HTR-8/SVneo (cell line): Measurements from ENCODE around the gene ARHGAP6.
"Not testable (repeated sequence)": the region's sequence is repeated elsewhere in the genome, so short reads cannot be mapped to it uniquely, and the experiment has no call there.

Experiments
- DNase-seq: peaks from one replicate; pipeline ENCODE4 v3.0.0; 2011; ENCODE audit warnings: low spot score, mixed read lengths; ENCODE audit not compliant: insufficient read length
- FAIRE-seq: peaks from 2 replicates; lab custom pipeline; 2011; peaks lifted over from hg19 to GRCh38; lab: Jason Lieb, UNC

The ARHGAP6 gene

GRCh38 chrX:11579636-11580600 lies 85.8 kb downstream of the ARHGAP6 start:
- no peak for DNase-seq
- no peak for FAIRE-seq

DNA sequence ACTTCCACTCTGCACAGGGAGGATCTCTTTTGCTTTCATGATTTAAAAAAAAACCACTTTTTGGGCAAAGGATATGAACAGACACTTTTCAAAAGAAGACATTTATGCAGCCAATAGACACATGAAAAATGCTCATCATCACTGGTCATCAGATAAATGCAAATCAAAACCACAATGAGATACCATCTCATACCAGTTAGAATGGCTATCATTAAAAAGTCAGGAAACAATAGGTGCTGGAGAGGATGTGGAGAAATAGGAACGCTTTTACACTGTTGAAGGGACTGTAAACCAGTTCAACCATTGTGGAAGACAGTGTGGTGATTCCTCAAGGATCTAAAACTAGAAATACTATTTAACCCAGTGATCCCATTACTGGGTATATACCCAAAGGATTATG lies 87.4 kb downstream of the ARHGAP6 start:
- not testable (repeated sequence) for FAIRE-seq, DNase-seq

DNA sequence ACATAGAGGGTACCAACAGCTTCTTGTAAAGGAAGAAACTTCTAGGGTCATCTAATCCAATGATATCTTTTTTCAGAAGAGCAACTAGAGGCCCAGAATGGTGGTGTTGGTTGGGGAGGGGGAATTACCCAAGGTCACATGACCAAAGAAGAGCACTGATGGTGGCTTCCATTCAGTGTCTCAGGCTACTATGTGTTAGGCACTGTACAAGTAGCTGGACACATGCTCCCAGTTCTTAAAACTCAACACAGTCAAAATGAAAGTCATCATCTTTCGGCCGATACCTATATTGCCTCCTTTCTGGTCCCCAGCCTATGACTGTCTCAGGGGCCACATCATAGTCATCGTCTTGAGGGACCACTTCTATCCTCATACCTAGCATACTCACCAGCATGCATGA lies 88.1 kb downstream of the ARHGAP6 start:
- DNase-seq (no peak), FAIRE-seq (no peak)

- DNase-seq = no peak
- FAIRE-seq = no peak
These were observed 90.4 kb downstream of the ARHGAP6 start for GRCh38 chrX:11575332-11575731.

- DNase-seq = no peak
- no peak for FAIRE-seq
These were observed 98.0 kb downstream of the ARHGAP6 start for GRCh38 chrX:11567528-11568220.

DNA sequence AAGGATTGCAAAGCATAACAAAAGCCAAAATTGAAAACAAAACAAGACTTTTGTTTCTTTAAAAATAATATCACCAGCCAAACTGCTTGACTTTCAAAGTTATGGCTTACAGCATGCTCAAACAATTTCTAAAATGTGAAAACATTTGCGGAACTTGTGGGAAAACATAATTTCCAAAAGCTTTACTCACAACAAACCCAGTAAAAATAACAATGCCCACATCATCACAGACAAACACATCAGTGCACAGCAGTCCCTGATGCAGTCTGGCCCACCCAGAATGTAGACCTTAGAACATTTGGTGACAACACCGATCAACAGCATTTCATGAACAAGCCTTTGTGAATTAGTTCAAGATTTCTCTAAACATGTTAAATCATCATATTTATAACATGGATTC lies 98.9 kb downstream of the ARHGAP6 start:
- FAIRE-seq = no peak
- no peak for DNase-seq

DNA sequence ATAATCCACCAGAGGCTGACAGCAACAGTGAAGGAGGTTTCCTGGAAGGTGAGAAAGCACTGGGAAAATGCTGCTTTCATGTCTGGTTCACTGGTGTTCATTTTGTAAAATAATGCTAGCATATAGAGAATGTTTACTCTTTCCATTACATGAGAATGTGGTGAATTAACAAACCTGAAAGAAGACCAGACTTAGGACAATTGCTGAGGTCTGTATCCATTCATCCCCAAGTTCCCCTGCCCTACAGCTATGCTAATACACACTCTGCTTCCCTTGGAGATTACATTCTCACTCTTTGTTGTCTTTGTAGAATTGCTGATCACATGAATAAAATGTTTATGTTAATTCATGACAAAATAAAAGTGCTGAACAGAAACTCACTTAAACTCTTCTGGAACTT lies 99.5 kb downstream of the ARHGAP6 start:
- no peak for FAIRE-seq

DNA sequence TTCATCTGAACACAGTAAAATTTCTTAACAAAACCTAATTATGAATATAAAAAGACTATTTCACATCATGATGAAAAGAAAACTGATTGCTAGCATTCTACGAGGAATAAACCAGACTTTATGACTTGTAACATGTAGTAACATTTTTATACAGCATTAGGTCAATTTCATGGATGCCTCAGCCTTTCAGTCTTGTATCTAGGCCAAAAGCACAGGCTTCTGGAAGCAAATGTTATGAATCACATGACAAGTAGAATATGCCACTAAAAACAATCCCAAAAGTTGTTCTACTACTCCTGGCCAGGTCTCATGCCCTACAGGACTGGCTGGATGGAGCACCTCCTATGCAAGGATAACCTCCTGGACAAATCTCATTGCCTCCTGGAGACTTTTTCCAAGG lies 101.2 kb downstream of the ARHGAP6 start:
- FAIRE-seq (no peak), DNase-seq (no peak)

More for the DNA sequence above, 99.5 kb downstream of the ARHGAP6 start:
- DNase-seq = no peak

GRCh38 chrX:11562570-11562969 lies 103.2 kb downstream of the ARHGAP6 start:
- DNase-seq (no peak), FAIRE-seq (no peak)

DNA sequence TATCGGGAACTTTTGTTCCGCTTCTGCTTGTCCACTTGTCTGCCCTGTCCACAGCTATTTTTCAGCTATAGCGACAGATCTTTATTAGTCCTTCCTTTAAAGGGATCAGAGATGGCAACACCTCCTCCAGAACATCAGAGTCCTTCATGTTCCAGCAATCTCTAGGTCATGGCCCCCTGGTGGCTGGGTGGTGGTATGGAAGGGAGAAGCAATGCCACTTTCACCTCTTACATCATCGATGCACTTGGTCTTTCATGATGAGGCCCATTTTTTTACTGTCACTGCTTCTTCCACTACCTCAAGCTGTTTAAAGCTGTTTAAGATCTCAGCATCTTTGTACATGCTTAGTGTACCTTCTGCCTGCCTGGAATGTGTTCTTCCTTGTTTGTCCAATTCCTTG lies 106.7 kb downstream of the ARHGAP6 start:
- DNase-seq (no peak), FAIRE-seq (no peak)

GRCh38 chrX:11557120-11557519 lies 108.6 kb downstream of the ARHGAP6 start:
- DNase-seq (peak; percentile 24), FAIRE-seq (no peak)

DNA sequence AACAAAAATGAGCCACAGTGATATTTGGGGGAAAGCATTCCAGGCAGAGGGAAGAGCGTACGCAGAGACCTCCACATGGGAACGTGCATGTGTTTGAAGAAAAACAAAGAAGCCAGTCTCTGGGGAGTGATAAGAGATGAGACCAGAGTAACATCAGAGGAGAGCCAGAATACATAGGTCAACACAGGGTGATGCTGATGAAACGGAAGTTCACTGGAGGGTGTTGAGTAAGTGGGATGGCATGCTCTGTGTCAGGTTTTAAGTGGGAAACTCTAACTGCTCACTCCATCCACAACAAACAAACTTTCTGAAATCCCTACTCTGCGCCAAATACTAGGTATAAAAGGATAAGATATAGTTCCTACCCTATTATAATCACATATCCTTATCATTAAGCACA lies 110.0 kb downstream of the ARHGAP6 start:
- no peak for FAIRE-seq
- no peak for DNase-seq

DNA sequence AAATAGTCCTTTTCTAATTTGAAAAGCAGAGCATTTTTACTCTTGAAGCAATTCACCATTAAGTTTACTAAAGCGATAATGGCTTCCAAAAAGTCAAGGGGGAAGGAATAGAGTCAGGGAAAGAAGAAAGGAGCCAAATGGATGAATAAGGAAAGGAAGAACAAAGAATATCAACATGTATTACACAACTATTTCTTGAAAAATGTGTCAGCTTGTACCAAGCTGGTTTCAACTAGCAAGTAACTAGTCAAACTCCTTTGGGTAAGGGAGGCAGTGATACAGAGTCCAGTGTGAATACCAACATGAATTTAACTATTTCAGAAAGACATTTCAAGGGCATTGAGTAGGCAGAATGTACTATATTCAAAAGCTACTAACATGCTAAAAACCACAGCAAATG lies 112.1 kb downstream of the ARHGAP6 start:
- DNase-seq = no peak
- no peak for FAIRE-seq

GRCh38 chrX:11551151-11551550 lies 114.6 kb downstream of the ARHGAP6 start:
- no peak for DNase-seq
- no peak for FAIRE-seq

- FAIRE-seq (no peak), DNase-seq (no peak)
These were observed 118.8 kb downstream of the ARHGAP6 start for GRCh38 chrX:11546917-11547316.

DNA sequence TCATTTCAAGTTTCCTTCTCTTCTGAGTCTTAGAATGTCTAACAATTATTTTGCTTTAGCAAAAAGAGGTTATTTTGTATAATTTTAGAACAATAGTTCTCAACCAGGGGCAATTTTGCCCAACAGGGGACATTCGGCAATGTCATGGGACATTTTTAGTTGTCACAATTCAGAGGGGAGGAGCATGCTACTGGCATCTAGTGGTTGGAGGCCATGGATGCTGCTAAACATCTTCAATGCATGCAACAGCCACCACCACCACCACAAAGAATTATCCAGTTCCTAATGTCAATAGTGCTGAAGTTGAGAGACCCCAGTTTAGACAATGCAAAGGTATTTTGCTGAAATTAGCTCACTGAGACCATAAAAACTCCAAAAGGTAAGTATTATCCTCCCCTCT lies 122.5 kb downstream of the ARHGAP6 start:
- DNase-seq = no peak
- no peak for FAIRE-seq

- DNase-seq (no peak), FAIRE-seq (no peak)
These were observed 124.2 kb downstream of the ARHGAP6 start for GRCh38 chrX:11541510-11541909.

GRCh38 chrX:11540532-11541377 lies 125.0 kb downstream of the ARHGAP6 start:
- no peak for DNase-seq
- FAIRE-seq = no peak

DNA sequence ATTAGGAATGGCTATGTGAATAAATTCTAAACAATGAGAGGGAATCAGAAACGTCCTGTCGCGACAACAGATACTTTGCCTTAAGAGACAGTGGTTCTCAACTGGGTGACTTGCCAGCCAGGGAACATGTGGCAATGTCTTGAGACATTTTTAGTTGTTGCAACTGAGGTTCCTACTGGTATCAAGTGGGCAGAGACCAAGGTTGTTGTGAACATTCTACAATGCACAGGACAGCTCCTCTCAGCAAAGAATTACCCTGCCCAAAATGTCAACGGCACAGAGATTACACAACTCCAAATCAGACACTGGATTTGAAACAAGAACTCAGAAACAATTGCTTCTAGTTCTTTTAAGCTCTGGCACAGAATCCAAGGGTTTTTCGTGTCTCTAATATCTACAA lies 128.6 kb downstream of the ARHGAP6 start:
- DNase-seq (no peak), FAIRE-seq (no peak)

DNA sequence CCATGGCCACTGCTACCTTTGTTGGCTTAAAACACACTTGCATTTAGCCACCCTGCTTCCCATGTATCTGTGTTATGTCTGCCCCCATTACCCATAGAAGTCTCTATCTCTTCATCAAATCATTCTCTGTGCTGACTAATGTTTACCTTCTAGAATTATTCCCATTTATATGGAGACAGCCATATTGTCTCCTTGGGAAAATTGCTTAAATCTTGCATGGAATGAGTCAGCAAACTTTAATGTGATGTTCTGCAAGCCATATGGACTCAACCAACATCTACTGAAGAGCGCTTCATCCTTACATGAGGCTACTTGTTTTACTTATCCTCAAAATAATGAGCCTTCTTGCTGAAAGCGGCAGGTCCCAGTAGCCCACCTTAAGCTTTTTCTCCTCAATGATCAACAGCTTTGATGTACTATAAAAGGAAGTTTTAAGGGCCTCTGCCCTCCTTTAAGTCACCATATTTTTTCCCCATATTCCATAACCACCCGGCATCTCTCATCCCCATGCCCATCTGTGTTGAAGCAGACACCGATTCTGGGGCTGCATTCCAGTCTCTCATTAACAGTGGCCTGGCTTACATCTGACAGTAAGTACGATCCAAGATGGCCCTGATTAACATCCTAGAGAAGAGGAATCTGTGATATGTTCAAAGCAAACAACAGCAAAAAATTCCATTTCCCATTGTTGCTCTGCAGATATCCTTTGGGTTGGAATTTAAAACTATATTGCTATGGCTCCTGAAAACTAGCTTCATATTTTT lies 130.4 kb downstream of the ARHGAP6 start:
- DNase-seq (no peak), FAIRE-seq (no peak)
